ENCODE data around the gene TNFSF12. TPM values are rescaled to one million over a fixed set of nuclear protein-coding genes. Genes with fewer than 3 reads are reported as not detected.
"Not testable (repeated sequence)": the region's sequence is repeated elsewhere in the genome, so short reads cannot be mapped to it uniquely, and the experiment has no call there.

The TNFSF12 gene
- total RNA-seq, 3 donors from 2014 or later: 39.3 to 65.3 (median 41.1) TPM

DNA sequence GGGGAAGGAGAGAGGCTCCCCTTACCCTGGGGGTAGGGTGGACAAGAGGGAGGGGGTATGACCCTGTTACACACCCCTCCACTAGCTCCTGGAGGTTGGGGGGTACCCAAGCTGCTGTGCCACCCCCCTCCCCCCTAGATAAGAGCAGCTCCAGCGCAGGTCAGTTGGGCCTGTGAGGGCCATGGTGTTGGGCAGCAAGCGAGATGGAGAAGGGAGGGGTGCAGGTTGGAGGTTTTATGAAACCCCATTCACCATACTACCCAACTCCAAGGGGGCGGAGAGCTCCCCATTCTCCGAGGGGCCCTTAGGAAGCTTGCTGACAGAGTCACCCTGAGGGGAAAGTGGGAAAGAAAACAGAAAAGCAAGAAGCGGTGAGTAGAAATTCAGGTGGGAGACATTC is 42.7 kb downstream of the TNFSF12 start:
- H3K4me3 ChIP-seq: no peak overlapping the region
- no peaks in the 10 kb centered on the region for H3K9me3 ChIP-seq
- peaks cover 12% of the 10 kb centered on the region for H3K36me3 ChIP-seq
- no peaks in the 10 kb centered on the region for H3K27me3 ChIP-seq
- H3K4me1 ChIP-seq: peaks cover 2 to 6% of the 10 kb centered on the region in 2 donors
- no peak overlapping the region for H3K27ac ChIP-seq
- no peak for DNase-seq (ENCODE audit: low spot score in 2 of 2)
- TF ChIP-seq CTCF (IDR thresholded peaks at IDR 0.05) (no peak), POLR2A (IDR thresholded peaks at IDR 0.05) (no peak), POLR2AphosphoS5 (IDR thresholded peaks at IDR 0.05) (no peak)
- intact Hi-C loops (cut with DNase I; ENCODE audit: low total_unique reads): no loop called here

- Histone ChIP-seq H3K9me3 (no peaks in the 10 kb centered on the region), H3K27me3 (no peaks in the 10 kb centered on the region), H3K36me3 (peaks cover 12% of the 10 kb centered on the region), H3K27ac (no peak overlapping the region), H3K4me1 (peaks cover 2 to 6% of the 10 kb centered on the region in 2 donors), H3K4me3 (no peak overlapping the region)
- no peak for TF ChIP-seq POLR2A (IDR thresholded peaks at IDR 0.05)
- no peak for TF ChIP-seq POLR2AphosphoS5 (IDR thresholded peaks at IDR 0.05)
- no peak for TF ChIP-seq CTCF (IDR thresholded peaks at IDR 0.05)
- no peak for DNase-seq (ENCODE audit: low spot score in 2 of 2)
- intact Hi-C loops (cut with DNase I; ENCODE audit: low total_unique reads): no loop called here
Observed at GRCh38 chr17:7592422-7593021, 43.7 kb downstream of the TNFSF12 start.

DNA sequence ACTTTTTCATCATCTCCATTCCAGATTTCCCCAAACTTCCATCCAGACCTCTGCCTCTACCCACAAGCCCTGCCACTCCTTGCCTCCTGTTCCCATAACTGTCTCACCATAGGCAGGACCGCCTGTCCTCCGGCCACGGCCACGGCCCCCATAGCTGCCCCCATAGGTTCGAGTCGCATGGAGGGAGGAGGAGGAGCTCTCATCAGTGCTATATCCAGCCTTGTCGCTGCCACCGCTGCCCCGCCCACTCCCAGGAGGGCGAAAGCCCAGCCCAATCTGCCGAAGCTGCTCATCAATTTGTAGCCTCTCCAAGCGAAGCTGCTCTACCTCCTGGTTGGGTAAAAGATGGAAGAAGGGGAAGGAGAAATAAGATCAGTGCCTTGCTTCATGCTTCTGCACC is 44.4 kb downstream of the TNFSF12 start:
- intact Hi-C loops (cut with DNase I; ENCODE audit: low total_unique reads): no loop called here
- Histone ChIP-seq H3K4me3 (no peak overlapping the region), H3K36me3 (peaks cover 12% of the 10 kb centered on the region), H3K27ac (no peak overlapping the region), H3K27me3 (no peaks in the 10 kb centered on the region), H3K4me1 (peaks cover 2 to 6% of the 10 kb centered on the region in 2 donors), H3K9me3 (no peaks in the 10 kb centered on the region)
- no peak for DNase-seq (ENCODE audit: low spot score in 2 of 2)
- TF ChIP-seq POLR2AphosphoS5 (IDR thresholded peaks at IDR 0.05): no peak
- TF ChIP-seq CTCF (IDR thresholded peaks at IDR 0.05): no peak
- no peak for TF ChIP-seq POLR2A (IDR thresholded peaks at IDR 0.05)

GRCh38 chr17:7597561-7597960 is 48.7 kb downstream of the TNFSF12 start:
- H3K27ac ChIP-seq; intact Hi-C loops (cut with DNase I; ENCODE audit: low total_unique reads); H3K36me3 ChIP-seq; H3K4me3 ChIP-seq; H3K9me3 ChIP-seq; H3K27me3 ChIP-seq; DNase-seq (ENCODE audit: low spot score in 2 of 2); H3K4me1 ChIP-seq: not testable (repeated sequence)

GRCh38 chr17:7606280-7606679 is 57.4 kb downstream of the TNFSF12 start:
- no peaks in the 10 kb centered on the region for H3K36me3 ChIP-seq
- H3K4me3 ChIP-seq: no peak overlapping the region
- no peaks in the 10 kb centered on the region for H3K9me3 ChIP-seq
- H3K27ac ChIP-seq: no peak overlapping the region
- no peaks in the 10 kb centered on the region for H3K27me3 ChIP-seq
- TF ChIP-seq POLR2AphosphoS5 (IDR thresholded peaks at IDR 0.05) (no peak), POLR2A (IDR thresholded peaks at IDR 0.05) (no peak), CTCF (IDR thresholded peaks at IDR 0.05) (no peak)
- no peaks in the 10 kb centered on the region for H3K4me1 ChIP-seq
- intact Hi-C loops (cut with DNase I; ENCODE audit: low total_unique reads): no loop called here
- no peak for DNase-seq (ENCODE audit: low spot score in 2 of 2)

Other genes with a start within 250 kb of the TNFSF12 start
- 100 to 1,000 TPM; 151 to 172 (median 163) TPM for gene EIF5A, start 241.4 kb upstream of the TNFSF12 start, total RNA-seq
- gene GPS2, start 233.7 kb upstream of the TNFSF12 start, total RNA-seq: 100 to 1,000 TPM in 1 of 3 donors, 10 to 100 TPM in 2; 77.3 to 109 (median 84.2) TPM
- 10 to 100 TPM; 15.0 to 22.9 (median 17.4) TPM for gene NEURL4, start 219.7 kb upstream of the TNFSF12 start, total RNA-seq
- gene ACAP1, start 212.5 kb upstream of the TNFSF12 start, total RNA-seq: 1 to 10 TPM; 3.4 to 6.6 (median 5.2) TPM
- 10 to 100 TPM in 2 of 3 donors, 1 to 10 TPM in 1; 9.1 to 11.5 (median 11.0) TPM for gene KCTD11, start 196.9 kb upstream of the TNFSF12 start, total RNA-seq
- not detected for gene TMEM95, start 193.9 kb upstream of the TNFSF12 start, total RNA-seq
- gene TNK1, start 168.0 kb upstream of the TNFSF12 start, total RNA-seq: 10 to 100 TPM in 2 of 3 donors, 1 to 10 TPM in 1; 1.1 to 22.1 (median 14.4) TPM
- 10 to 100 TPM; 16.0 to 24.3 (median 19.0) TPM for gene PLSCR3, start 154.5 kb upstream of the TNFSF12 start, total RNA-seq
- 100 to 1,000 TPM in 1 of 3 donors, 10 to 100 TPM in 2; 77.6 to 113 (median 92.3) TPM for gene TMEM256, start 145.0 kb upstream of the TNFSF12 start, total RNA-seq
- 10 to 100 TPM in 1 of 3 donors, 1 to 10 TPM in 2; 6.7 to 13.1 (median 8.3) TPM for gene NLGN2, start 141.2 kb upstream of the TNFSF12 start, total RNA-seq
- not detected for gene SPEM1, start 128.7 kb upstream of the TNFSF12 start, total RNA-seq
- gene SPEM2, start 123.4 kb upstream of the TNFSF12 start, total RNA-seq: not detected
- not detected for gene SPEM3, start 120.2 kb upstream of the TNFSF12 start, total RNA-seq
- gene TMEM102, start 113.6 kb upstream of the TNFSF12 start, total RNA-seq: 10 to 100 TPM in 1 of 3 donors, 1 to 10 TPM in 2; 3.5 to 18.1 (median 9.5) TPM
- 1 to 10 TPM; 2.1 to 2.9 (median 2.9) TPM for gene FGF11, start 109.5 kb upstream of the TNFSF12 start, total RNA-seq
- 10 to 100 TPM in 2 of 3 donors, 1 to 10 TPM in 1; 8.5 to 11.8 (median 11.7) TPM for gene CHRNB1, start 104.0 kb upstream of the TNFSF12 start, total RNA-seq
- 10 to 100 TPM; 34.4 to 46.9 (median 45.7) TPM for gene ZBTB4, start 69.4 kb upstream of the TNFSF12 start, total RNA-seq
- not detected for gene SLC35G6, start 67.6 kb upstream of the TNFSF12 start, total RNA-seq
- 100 to 1,000 TPM in 1 of 3 donors, 10 to 100 TPM in 2; 64.2 to 174 (median 88.7) TPM for gene POLR2A, start 64.7 kb upstream of the TNFSF12 start, total RNA-seq
- gene TNFSF13, start 9.7 kb downstream of the TNFSF12 start, total RNA-seq: 10 to 100 TPM; 25.2 to 36.7 (median 33.6) TPM
- 10 to 100 TPM; 59.5 to 65.2 (median 62.3) TPM for gene SENP3, start 12.9 kb downstream of the TNFSF12 start, total RNA-seq
- 100 to 1,000 TPM in 1 of 3 donors, 10 to 100 TPM in 2; 49.8 to 220 (median 70.5) TPM for gene CD68, start 30.6 kb downstream of the TNFSF12 start, total RNA-seq
- 100 to 1,000 TPM in 1 of 3 donors, 10 to 100 TPM in 2; 66.6 to 140 (median 74.4) TPM for gene MPDU1, start 34.8 kb downstream of the TNFSF12 start, total RNA-seq
- 1 to 10 TPM; 1.3 to 4.1 (median 1.6) TPM for gene SOX15, start 41.0 kb downstream of the TNFSF12 start, total RNA-seq
- 10 to 100 TPM; 22.8 to 33.9 (median 25.6) TPM for gene FXR2, start 65.8 kb downstream of the TNFSF12 start, total RNA-seq
- 10 to 100 TPM; 52.5 to 78.4 (median 62.9) TPM for gene SAT2, start 78.8 kb downstream of the TNFSF12 start, total RNA-seq
- under 1 TPM in 1 of 3 donors, not detected in 2; 0.16 TPM for gene SHBG, start 81.1 kb downstream of the TNFSF12 start, total RNA-seq
- 1 to 10 TPM in 1 of 3 donors, under 1 TPM in 2; 0.16 to 1.2 (median 0.98) TPM for gene ATP1B2, start 101.9 kb downstream of the TNFSF12 start, total RNA-seq
- 10 to 100 TPM; 23.9 to 31.9 (median 24.2) TPM for gene TP53, start 138.4 kb downstream of the TNFSF12 start, total RNA-seq
- 1 to 10 TPM; 3.6 to 5.4 (median 4.2) TPM for gene WRAP53, start 139.4 kb downstream of the TNFSF12 start, total RNA-seq
- 1 to 10 TPM in 2 of 3 donors, under 1 TPM in 1; 0.48 to 5.7 (median 3.3) TPM for gene EFNB3, start 156.1 kb downstream of the TNFSF12 start, total RNA-seq
- gene DNAH2, start 168.7 kb downstream of the TNFSF12 start, total RNA-seq: 1 to 10 TPM in 1 of 3 donors, under 1 TPM in 2; 0.16 to 1.5 (median 0.98) TPM